ENCODE results near the gene POU2F3. TPM values are rescaled to one million over a fixed set of nuclear protein-coding genes. Genes with fewer than 3 reads are reported as not detected.
A peak's percentile ranks its signal among the peaks of the same experiment; 100 is the strongest.

Gene POU2F3
- total RNA-seq, 6 experiments from 2014 or later, result not detected

DNA sequence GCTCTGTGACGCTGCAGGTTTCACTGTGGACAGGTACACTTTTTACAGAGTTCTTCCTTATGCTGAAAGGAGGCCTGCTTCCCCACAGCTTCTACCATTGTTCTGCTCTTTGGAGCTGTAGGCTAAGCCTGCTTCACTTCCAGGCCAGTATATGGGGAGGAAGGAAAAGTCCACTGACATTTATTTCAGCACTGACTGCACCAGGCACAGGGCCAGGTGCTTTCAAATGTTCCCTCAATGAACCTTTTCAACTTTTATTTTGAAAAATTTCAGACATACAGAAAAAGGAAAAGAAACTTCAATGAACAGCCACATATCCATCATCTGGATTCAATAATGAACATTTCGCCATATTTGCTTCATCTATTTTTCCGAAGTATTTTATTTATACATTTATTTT lies 22.0 kb downstream of the POU2F3 start:
- DNase-seq, result no peak
- no peaks in the 10 kb centered on the region for H3K36me3 Mint-ChIP-seq (ENCODE audit: low read depth)
- H3K4me1 Mint-ChIP-seq (ENCODE audit: low read depth), result peaks cover 9% of the 10 kb centered on the region; the same call in 1 of the 2 replicates
- no peak overlapping the region for H3K27ac Mint-ChIP-seq
- no peak overlapping the region for H3K4me3 Mint-ChIP-seq
- H3K9me3 Mint-ChIP-seq, result no peaks in the 10 kb centered on the region
- TF ChIP-seq, protein P1, sequence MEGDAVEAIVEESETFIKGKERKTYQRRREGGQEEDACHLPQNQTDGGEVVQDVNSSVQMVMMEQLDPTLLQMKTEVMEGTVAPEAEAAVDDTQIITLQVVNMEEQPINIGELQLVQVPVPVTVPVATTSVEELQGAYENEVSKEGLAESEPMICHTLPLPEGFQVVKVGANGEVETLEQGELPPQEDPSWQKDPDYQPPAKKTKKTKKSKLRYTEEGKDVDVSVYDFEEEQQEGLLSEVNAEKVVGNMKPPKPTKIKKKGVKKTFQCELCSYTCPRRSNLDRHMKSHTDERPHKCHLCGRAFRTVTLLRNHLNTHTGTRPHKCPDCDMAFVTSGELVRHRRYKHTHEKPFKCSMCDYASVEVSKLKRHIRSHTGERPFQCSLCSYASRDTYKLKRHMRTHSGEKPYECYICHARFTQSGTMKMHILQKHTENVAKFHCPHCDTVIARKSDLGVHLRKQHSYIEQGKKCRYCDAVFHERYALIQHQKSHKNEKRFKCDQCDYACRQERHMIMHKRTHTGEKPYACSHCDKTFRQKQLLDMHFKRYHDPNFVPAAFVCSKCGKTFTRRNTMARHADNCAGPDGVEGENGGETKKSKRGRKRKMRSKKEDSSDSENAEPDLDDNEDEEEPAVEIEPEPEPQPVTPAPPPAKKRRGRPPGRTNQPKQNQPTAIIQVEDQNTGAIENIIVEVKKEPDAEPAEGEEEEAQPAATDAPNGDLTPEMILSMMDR (IDR thresholded peaks at IDR 0.05), result no peak
- peaks cover 70% of the 10 kb centered on the region for H3K27me3 Mint-ChIP-seq (ENCODE audit: insufficient read depth)

DNA sequence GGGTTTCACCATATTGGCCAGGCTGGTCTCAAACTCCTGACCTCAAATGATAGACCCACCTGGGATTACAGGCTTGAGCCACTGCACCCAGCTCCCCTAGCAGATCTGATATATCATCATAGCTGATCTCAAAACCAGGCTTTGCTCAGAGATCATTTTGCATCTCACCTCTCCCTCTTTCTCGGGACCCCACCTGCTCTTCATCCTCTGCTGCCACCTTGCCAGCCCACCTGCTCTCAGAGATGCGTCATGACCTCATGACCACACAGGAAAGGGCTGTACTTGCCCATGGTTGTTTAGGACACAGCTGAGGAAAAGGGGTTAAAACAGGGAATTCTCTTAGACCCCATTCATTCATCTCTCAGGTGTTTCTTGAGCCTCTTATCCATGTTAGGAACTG lies 27.4 kb downstream of the POU2F3 start:
- Mint-ChIP-seq H3K27ac (no peak overlapping the region), H3K4me3 (no peak overlapping the region), H3K4me1 (ENCODE audit: low read depth) (peaks cover 5% of the 10 kb centered on the region), H3K36me3 (ENCODE audit: low read depth) (no peaks in the 10 kb centered on the region), H3K9me3 (no peaks in the 10 kb centered on the region), H3K27me3 (ENCODE audit: insufficient read depth) (peaks cover 51% of the 10 kb centered on the region)
- DNase-seq, result no peak
- TF ChIP-seq, protein P1 (IDR thresholded peaks at IDR 0.05), result no peak

DNA sequence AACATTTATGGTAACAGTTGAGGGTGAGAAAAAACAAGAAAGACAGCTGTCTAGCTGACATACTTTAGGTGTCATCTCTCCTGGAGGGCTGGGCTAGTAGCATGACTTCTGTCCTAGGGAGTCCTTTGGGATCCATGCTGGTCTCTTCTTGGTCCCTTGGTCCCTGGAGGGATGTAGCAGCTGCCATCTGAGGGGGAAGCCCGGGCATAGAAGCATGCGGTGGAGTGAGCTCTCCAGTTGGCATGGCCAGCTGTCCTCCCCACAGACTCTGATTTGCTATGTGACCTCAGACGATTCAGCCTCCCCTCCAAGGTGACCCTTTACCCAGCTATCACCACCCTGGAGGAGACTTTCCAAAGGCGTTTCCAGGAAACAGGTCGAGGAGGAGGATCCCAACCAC lies 28.7 kb downstream of the POU2F3 start:
- Mint-ChIP-seq H3K4me1 (ENCODE audit: low read depth) (peaks cover 16% of the 10 kb centered on the region), H3K9me3 (no peaks in the 10 kb centered on the region), H3K36me3 (ENCODE audit: low read depth) (no peaks in the 10 kb centered on the region), H3K4me3 (no peak overlapping the region), H3K27me3 (ENCODE audit: insufficient read depth) (peaks cover 50% of the 10 kb centered on the region), H3K27ac (no peak overlapping the region)
- TF ChIP-seq, protein P1 (IDR thresholded peaks at IDR 0.05), result no peak
- DNase-seq, result no peak

DNA sequence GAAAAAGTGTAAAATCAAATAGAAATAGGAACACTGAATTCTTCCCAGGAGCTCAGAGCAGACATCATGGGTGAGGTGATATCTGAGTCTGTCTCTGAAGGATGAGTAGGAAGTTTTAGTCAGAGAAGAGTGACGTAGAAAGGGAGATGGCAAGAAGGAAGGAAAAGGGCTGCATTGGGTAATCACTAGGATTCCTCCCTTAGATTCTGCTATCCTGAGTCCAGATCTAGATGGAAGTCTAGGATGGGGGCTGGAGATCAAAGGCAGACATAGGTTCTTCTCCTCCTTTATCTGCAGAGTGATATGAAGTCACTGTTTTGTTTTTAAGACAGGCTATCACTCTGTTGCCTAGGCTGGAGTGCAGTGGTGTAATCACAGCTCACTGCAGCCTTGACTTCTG lies 30.4 kb downstream of the POU2F3 start:
- no peak overlapping the region for H3K4me3 Mint-ChIP-seq
- H3K27ac Mint-ChIP-seq, result no peak overlapping the region
- no peaks in the 10 kb centered on the region for H3K36me3 Mint-ChIP-seq (ENCODE audit: low read depth)
- peaks cover 16% of the 10 kb centered on the region for H3K4me1 Mint-ChIP-seq (ENCODE audit: low read depth)
- DNase-seq, result no peak
- no peaks in the 10 kb centered on the region for H3K9me3 Mint-ChIP-seq
- TF ChIP-seq, protein P1 (IDR thresholded peaks at IDR 0.05), result no peak
- peaks cover 44% of the 10 kb centered on the region for H3K27me3 Mint-ChIP-seq (ENCODE audit: insufficient read depth)

DNA sequence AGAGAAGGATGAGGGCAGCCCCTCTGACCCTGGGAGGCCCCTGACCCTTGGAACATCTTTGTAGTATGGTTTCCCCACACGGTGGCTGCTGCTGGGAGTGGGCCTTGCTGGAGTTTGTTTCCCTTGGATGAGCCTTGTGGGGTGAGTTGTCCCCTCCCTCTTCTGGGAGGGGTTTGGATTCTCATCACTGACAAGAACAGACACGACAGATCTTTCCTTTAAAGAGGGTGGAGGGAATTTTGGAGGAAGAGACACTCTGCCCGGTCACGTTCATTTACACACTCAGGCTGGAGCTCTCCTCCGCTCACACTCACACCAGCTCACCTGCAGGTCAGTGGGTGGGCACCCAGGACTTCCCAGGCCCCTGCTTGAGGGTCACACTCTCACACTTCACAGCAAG lies 31.7 kb downstream of the POU2F3 start:
- no peak for DNase-seq
- peaks cover 16% of the 10 kb centered on the region for H3K4me1 Mint-ChIP-seq (ENCODE audit: low read depth)
- H3K4me3 Mint-ChIP-seq, result no peak overlapping the region
- no peaks in the 10 kb centered on the region for H3K36me3 Mint-ChIP-seq (ENCODE audit: low read depth)
- H3K27ac Mint-ChIP-seq, result no peak overlapping the region
- peaks cover 35% of the 10 kb centered on the region for H3K27me3 Mint-ChIP-seq (ENCODE audit: insufficient read depth)
- H3K9me3 Mint-ChIP-seq, result no peaks in the 10 kb centered on the region
- TF ChIP-seq, protein P1 (IDR thresholded peaks at IDR 0.05), result no peak

DNA sequence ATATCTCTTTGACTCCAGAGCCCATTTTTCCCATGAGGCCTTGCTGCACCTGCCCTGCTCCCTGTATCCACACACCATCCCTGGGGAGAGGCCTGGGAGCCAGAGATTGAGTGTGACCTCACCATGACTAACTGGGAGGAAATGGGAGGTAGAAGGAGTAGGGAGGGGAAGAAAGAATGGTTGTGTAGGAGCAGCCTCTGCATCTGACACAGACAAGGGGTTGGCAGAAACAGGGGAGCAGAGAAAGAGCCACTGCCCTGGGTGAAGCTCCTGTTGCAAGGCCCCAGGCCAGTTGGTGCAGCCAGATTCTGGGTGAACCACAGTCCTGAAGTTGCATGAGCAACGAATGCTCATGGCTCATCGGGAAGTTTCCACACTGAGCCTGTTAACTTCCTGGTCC lies 32.4 kb downstream of the POU2F3 start:
- TF ChIP-seq, protein P1 (IDR thresholded peaks at IDR 0.05), result no peak
- Mint-ChIP-seq H3K27me3 (ENCODE audit: insufficient read depth) (peaks cover 30% of the 10 kb centered on the region), H3K36me3 (ENCODE audit: low read depth) (no peaks in the 10 kb centered on the region), H3K9me3 (no peaks in the 10 kb centered on the region), H3K27ac (no peak overlapping the region), H3K4me1 (ENCODE audit: low read depth) (peaks cover 16% of the 10 kb centered on the region), H3K4me3 (no peak overlapping the region)
- DNase-seq, result peak; percentile 53
